Panc1 (cell line): ENCODE data around the gene TRPC4AP. TPM values are rescaled to one million over a fixed set of nuclear protein-coding genes. Genes with fewer than 3 reads are reported as not detected.

Source experiments
- ATAC-seq: fragments of 200-7000 bp; cut with Tn5 transposase; 2 replicates; pipeline ENCODE4 v1.9.1; 2020; ENCODE audit warnings: mild to moderate bottlenecking, moderate library complexity
- BruUV-seq: library from RNA; stranded (reverse); fragments of 400-500 nt; replicated peaks from 2 replicates; lab custom pipeline; 2021; lab: Mats Ljungman, UMichigan
- CTCF ChIA-PET: fragments of 300-600 bp; sonication (Branson Sonifier 250); formaldehyde crosslinking; loops from one replicate; lab custom pipeline; 2022; ENCODE audit warnings: antibody characterized with exemption; lab: Charles Lee
- POLR2A ChIA-PET: fragments of 300-600 bp; sonication (Branson Sonifier 250); formaldehyde crosslinking; loops from one replicate; lab custom pipeline; 2022; ENCODE audit warnings: antibody characterized with exemption; lab: Charles Lee
- DNase-seq: peaks from one replicate; pipeline ENCODE4 v3.0.0-alpha.2; 2010; ENCODE audit warnings: low read depth, low spot score
- H3K27ac ChIP-seq: 2 replicates; pipeline ENCODE4 v1.5.1; 2011; ENCODE audit warnings: mild to moderate bottlenecking, low read length, inconsistent platforms
- H3K27me3 ChIP-seq: fragments of 200-500 bp; sonication (Bioruptor generic); 2 replicates; pipeline ENCODE4 v1.6.0; 2014; ENCODE audit warnings: low read length, inconsistent platforms; ENCODE audit not compliant: control insufficient read depth, insufficient read depth
- H3K36me3 ChIP-seq: fragments of 200-500 bp; sonication (Bioruptor generic); 2 replicates; pipeline ENCODE4 v1.5.1; 2014; ENCODE audit warnings: inconsistent platforms, mild to moderate bottlenecking, low read length, moderate library complexity; ENCODE audit not compliant: control insufficient read depth, insufficient read depth
- H3K4me1 ChIP-seq: 2 replicates; pipeline ENCODE4 v1.5.1; 2011; ENCODE audit warnings: inconsistent platforms, mild to moderate bottlenecking, low read length, moderate library complexity; ENCODE audit not compliant: control insufficient read depth, insufficient read depth
- H3K4me3 ChIP-seq, 2 experiments: 2 replicates each; pipeline ENCODE4 v1.5.1; 2011 to 2012; ENCODE audit warnings: low read depth in 2 of 2, low read length in 2 of 2, mild to moderate bottlenecking in 2 of 2, inconsistent platforms in 1 of 2, moderate library complexity in 1 of 2
- H3K9me3 ChIP-seq: fragments of 200-500 bp; sonication (Bioruptor generic); 2 replicates; pipeline ENCODE4 v1.5.1; 2014; ENCODE audit warnings: low read depth, mild to moderate bottlenecking, inconsistent platforms, low read length, moderate library complexity; ENCODE audit not compliant: control insufficient read depth, insufficient read depth
- POLR2AphosphoS5 ChIP-seq: IDR thresholded peaks from 2 replicates; pipeline ENCODE4 v1.6.1; 2012; ENCODE audit warnings: mild to moderate bottlenecking, low read depth, low read length, moderate library complexity
- SIN3A ChIP-seq: IDR thresholded peaks from 2 replicates; pipeline ENCODE4 v1.6.1; 2012; ENCODE audit warnings: low read depth, mild to moderate bottlenecking, low read length, moderate library complexity, borderline replicate concordance; ENCODE audit not compliant: insufficient read depth
- TCF7L2 ChIP-seq: IDR thresholded peaks from 2 replicates; pipeline ENCODE4 v1.6.1; 2011; ENCODE audit warnings: mild to moderate bottlenecking, low read depth, low read length, inconsistent platforms
- in situ Hi-C: cut with HindIII; loops from 2 replicates; pipeline ENCODE4 v1.10.0; 2016; ENCODE audit warnings: low sequenced_read_pairs, low pct_unique_long_range_greater_than_20kb
- intact Hi-C: fragments of 100-400 bp; cut with micrococcal nuclease; formaldehyde crosslinking; loops from one replicate; pipeline ENCODE4 v1.10.0; 2022; ENCODE audit not compliant: unreplicated experiment
- total RNA-seq: library from RNA; stranded (reverse); gene quantifications from one replicate; pipeline ENCODE4 v1.2.1, GENCODE V29; 2021; ENCODE audit not compliant: unreplicated experiment
- TF ChIP-seq, protein P1 (sequence below), 2 experiments: IDR thresholded peaks; 2 replicates each; pipeline ENCODE4 v1.6.1; 2011 to 2012; ENCODE audit warnings: low read depth in 2 of 2, control low read depth in 1 of 2, low read length in 1 of 2, mild to moderate bottlenecking in 1 of 2, moderate library complexity in 1 of 2; ENCODE audit not compliant: insufficient read depth in 1 of 2
- TF ChIP-seq, protein P2 (sequence below): fragments of 450-650 bp; IDR thresholded peaks from 2 replicates; pipeline ENCODE4 v1.5.1; 2017; ENCODE audit warnings: mild to moderate bottlenecking

TRPC4AP gene
- total RNA-seq, 1 experiment from 2014 or later, result 48.4 TPM

DNA sequence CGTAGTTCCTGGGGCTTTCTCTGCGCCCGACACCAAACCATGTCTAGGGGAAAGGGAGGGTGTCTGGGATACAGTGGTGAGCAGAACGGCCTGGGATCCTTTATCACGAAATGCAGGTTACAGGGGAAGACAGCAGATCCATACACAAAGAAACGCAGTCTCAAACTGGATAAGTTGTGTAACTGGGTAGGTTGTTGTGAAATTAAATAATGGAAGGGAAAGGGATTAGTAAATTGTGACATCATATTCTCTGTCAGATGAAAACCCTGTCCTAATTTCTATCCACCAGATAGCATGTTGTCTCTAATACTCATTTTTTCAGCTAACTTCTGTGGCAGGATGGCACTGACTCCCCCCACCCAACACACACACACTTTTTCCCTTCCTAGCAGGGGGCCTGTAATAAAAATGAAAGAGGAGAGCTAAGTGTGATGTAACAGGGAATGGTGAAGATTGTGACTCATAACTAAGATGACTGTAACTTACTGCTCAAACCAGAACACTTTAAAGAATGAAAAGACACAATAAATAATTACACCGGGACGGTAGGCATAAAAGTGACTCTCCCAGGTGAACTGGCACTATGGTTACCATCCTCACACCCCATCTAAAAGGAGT, 769 bp upstream of the TRPC4AP start:
- no peak for ATAC-seq
- CTCF ChIA-PET, result no interaction called here
- Histone ChIP-seq H3K4me3 (peak overlapping the region; percentile 78 to 85), H3K27me3 (no peaks in the 10 kb centered on the region), H3K9me3 (no peaks in the 10 kb centered on the region), H3K4me1 (peaks cover 10% of the 10 kb centered on the region), H3K36me3 (no peaks in the 10 kb centered on the region; the same call in 1 of the 2 replicates), H3K27ac (peak overlapping the region; percentile 83)
- POLR2A ChIA-PET, result no interaction called here
- intact Hi-C loops (loop anchor here (10.0 kb wide), 1 partner anchor 219 kb away; the partner anchor contains the start of genes ACSS2 and GGT7), in situ Hi-C loops (no loop called here)
- no TSS peak for BruUV-seq
- peak; percentile 67 for DNase-seq
- TF ChIP-seq TCF7L2 (no peak), SIN3A (no peak), POLR2AphosphoS5 (no peak)
- TF ChIP-seq, protein P1, sequence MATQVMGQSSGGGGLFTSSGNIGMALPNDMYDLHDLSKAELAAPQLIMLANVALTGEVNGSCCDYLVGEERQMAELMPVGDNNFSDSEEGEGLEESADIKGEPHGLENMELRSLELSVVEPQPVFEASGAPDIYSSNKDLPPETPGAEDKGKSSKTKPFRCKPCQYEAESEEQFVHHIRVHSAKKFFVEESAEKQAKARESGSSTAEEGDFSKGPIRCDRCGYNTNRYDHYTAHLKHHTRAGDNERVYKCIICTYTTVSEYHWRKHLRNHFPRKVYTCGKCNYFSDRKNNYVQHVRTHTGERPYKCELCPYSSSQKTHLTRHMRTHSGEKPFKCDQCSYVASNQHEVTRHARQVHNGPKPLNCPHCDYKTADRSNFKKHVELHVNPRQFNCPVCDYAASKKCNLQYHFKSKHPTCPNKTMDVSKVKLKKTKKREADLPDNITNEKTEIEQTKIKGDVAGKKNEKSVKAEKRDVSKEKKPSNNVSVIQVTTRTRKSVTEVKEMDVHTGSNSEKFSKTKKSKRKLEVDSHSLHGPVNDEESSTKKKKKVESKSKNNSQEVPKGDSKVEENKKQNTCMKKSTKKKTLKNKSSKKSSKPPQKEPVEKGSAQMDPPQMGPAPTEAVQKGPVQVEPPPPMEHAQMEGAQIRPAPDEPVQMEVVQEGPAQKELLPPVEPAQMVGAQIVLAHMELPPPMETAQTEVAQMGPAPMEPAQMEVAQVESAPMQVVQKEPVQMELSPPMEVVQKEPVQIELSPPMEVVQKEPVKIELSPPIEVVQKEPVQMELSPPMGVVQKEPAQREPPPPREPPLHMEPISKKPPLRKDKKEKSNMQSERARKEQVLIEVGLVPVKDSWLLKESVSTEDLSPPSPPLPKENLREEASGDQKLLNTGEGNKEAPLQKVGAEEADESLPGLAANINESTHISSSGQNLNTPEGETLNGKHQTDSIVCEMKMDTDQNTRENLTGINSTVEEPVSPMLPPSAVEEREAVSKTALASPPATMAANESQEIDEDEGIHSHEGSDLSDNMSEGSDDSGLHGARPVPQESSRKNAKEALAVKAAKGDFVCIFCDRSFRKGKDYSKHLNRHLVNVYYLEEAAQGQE (IDR thresholded peaks at IDR 0.05; ENCODE audit: insufficient read depth in 1 of 2, low read depth in 2 of 2, low read length in 1 of 2), result no peak
- TF ChIP-seq, protein P2, sequence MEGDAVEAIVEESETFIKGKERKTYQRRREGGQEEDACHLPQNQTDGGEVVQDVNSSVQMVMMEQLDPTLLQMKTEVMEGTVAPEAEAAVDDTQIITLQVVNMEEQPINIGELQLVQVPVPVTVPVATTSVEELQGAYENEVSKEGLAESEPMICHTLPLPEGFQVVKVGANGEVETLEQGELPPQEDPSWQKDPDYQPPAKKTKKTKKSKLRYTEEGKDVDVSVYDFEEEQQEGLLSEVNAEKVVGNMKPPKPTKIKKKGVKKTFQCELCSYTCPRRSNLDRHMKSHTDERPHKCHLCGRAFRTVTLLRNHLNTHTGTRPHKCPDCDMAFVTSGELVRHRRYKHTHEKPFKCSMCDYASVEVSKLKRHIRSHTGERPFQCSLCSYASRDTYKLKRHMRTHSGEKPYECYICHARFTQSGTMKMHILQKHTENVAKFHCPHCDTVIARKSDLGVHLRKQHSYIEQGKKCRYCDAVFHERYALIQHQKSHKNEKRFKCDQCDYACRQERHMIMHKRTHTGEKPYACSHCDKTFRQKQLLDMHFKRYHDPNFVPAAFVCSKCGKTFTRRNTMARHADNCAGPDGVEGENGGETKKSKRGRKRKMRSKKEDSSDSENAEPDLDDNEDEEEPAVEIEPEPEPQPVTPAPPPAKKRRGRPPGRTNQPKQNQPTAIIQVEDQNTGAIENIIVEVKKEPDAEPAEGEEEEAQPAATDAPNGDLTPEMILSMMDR, result no peak

DNA sequence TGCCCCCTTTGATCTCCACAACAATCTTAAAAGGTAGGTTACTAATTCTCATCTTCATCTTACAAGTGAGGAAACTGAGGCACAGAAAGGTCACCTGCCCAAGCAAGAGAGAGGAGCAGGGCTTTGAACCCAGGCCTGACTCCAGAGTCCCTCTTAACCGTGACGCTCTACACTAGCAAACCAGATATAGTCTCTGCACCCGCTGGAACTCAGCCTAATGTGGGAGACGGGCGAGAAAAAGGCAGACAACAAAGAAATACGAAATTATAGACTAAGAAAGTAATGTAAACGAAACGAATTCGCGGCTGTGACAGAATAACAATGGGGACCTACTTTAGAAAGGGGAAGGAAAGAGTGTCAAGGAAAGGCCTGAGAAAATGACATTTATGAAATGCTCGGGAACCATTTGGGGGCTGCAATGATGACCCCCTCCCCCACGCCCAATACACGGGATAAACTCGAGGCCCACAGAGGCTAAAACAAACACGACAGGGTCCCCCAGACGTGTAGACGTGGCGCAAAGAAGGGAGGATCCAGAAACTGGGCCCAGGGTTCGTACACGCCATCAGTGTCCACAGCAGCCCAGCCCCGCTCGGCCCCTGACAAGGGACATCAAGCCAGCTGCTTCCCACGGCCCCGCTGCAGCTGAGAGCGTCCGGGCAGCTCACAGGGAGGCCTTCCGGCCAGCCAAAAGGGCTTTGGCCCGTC, 637 bp downstream of the TRPC4AP start:
- H3K4me1 ChIP-seq, result peaks cover 15% of the 10 kb centered on the region
- H3K9me3 ChIP-seq, result no peaks in the 10 kb centered on the region
- CTCF ChIA-PET, result no interaction called here
- no peak for TF ChIP-seq TCF7L2
- no peak for TF ChIP-seq POLR2AphosphoS5
- TF ChIP-seq, protein P1 (IDR thresholded peaks at IDR 0.05; ENCODE audit: insufficient read depth in 1 of 2, low read depth in 2 of 2, low read length in 1 of 2), result no peak
- TF ChIP-seq SIN3A, result no peak
- TF ChIP-seq, protein P2, result no peak
- peak overlapping the region; percentile 89 for H3K27ac ChIP-seq
- ATAC-seq, result peak; percentile 59
- DNase-seq, result no peak
- H3K27me3 ChIP-seq, result no peaks in the 10 kb centered on the region
- peak overlapping the region; percentile 78 to 85 for H3K4me3 ChIP-seq
- intact Hi-C loops (loop anchor here (10.0 kb wide), 1 partner anchor 217 kb away; the partner anchor contains the start of genes ACSS2 and GGT7), in situ Hi-C loops (no loop called here)
- BruUV-seq, result TSS peak; percentile 86
- no peaks in the 10 kb centered on the region; the same call in 1 of the 2 replicates for H3K36me3 ChIP-seq
- POLR2A ChIA-PET, result no interaction called here
